NOMO-1 treated with DMSO at 0.1 percent for 48 hours (cell line): ENCODE measurements around the gene ZNF432.
A peak's percentile ranks its signal among the peaks of the same experiment; 100 is the strongest.
"Not testable (repeated sequence)": the region's sequence is repeated elsewhere in the genome, so short reads cannot be mapped to it uniquely, and the experiment has no call there.

Source experiments
- DNase-seq: peaks from one replicate; lab custom pipeline; 2025; ENCODE audit not compliant: unreplicated experiment; lab: John Stamatoyannopoulos, UW

ZNF432 gene

GRCh38 chr19:52048555-52049501 is at the start of gene ZNF432:
TSS of gene ZNF432 (minus strand) at chr19:52048838. CDS start at chr19:52046868, 1,970 bp downstream.
- DNase-seq, result peak; percentile 94

GRCh38 chr19:52096416-52096815 is 47.8 kb upstream of the ZNF432 start:
- DNase-seq, result not testable (repeated sequence)

- DNase-seq, result peak; percentile 59
Measured at GRCh38 chr19:52095172-52096014, 46.8 kb upstream of the ZNF432 start, which contains the start of gene ZNF841. TSS of gene ZNF841 (minus strand) at chr19:52095765. CDS start at chr19:52084801, 10,964 bp downstream.

- no peak for DNase-seq
Measured at GRCh38 chr19:52094526-52095130, 46.0 kb upstream of the ZNF432 start.

- DNase-seq, result no peak
Measured at GRCh38 chr19:52086481-52086880, 37.8 kb upstream of the ZNF432 start.

GRCh38 chr19:52070496-52070895 is 21.9 kb upstream of the ZNF432 start:
- no peak for DNase-seq

GRCh38 chr19:52069653-52070052 is 21.0 kb upstream of the ZNF432 start:
- DNase-seq, result no peak

GRCh38 chr19:52066258-52066863 is 17.7 kb upstream of the ZNF432 start:
- DNase-seq, result no peak

- DNase-seq, result no peak
Measured at GRCh38 chr19:52065399-52065798, 16.8 kb upstream of the ZNF432 start.

- not testable (repeated sequence) for DNase-seq
Measured at GRCh38 chr19:52056480-52056879, 7.8 kb upstream of the ZNF432 start.

GRCh38 chr19:52051736-52052135 is 3.1 kb upstream of the ZNF432 start:
- DNase-seq, result not testable (repeated sequence)

- no peak for DNase-seq
Measured at GRCh38 chr19:52039169-52039568, 9.5 kb downstream of the ZNF432 start.

- no peak for DNase-seq
Measured at GRCh38 chr19:52034051-52034728, 14.4 kb downstream of the ZNF432 start.

- peak; percentile 48 for DNase-seq
Measured at GRCh38 chr19:52028780-52029123, 19.9 kb downstream of the ZNF432 start.

GRCh38 chr19:52028027-52028779 is 20.4 kb downstream of the ZNF432 start, which contains the start of gene ZNF614:
TSS of gene ZNF614 (minus strand) at chr19:52028379. CDS start at chr19:52025745, 2,634 bp downstream.
- peak; percentile 88 for DNase-seq

- DNase-seq, result not testable (repeated sequence)
Measured at GRCh38 chr19:52026255-52026990, 22.2 kb downstream of the ZNF432 start.

- DNase-seq, result not testable (repeated sequence)
Measured at GRCh38 chr19:52024478-52024877, 24.2 kb downstream of the ZNF432 start.

GRCh38 chr19:52022193-52022592 is 26.4 kb downstream of the ZNF432 start:
- no peak for DNase-seq

GRCh38 chr19:52020506-52020905 is 28.1 kb downstream of the ZNF432 start:
- no peak for DNase-seq
